Upper lobe of left lung (tissue), 6 donors: ENCODE measurements around the gene NT5C2. TPM values are rescaled to one million over a fixed set of nuclear protein-coding genes. Genes with fewer than 3 reads are reported as not detected.
A peak's percentile ranks its signal among the peaks of the same experiment; 100 is the strongest.

Experiments
- ATAC-seq, 2 donors: fragments of 200-7000 bp; cut with Tn5 transposase; one replicate each; pipeline ENCODE4 v1.9.1; 2022; ENCODE audit warnings: mild to moderate bottlenecking in 2 of 2, moderate library complexity in 2 of 2; ENCODE audit not compliant: low FRiP score in 2 of 2
- DNase-seq, 2 donors: peaks; one replicate each; pipeline ENCODE4 v3.0.0-alpha.2; 2019 to 2020
- H3K27ac ChIP-seq, 4 donors: fragments of 200-600 bp; sonication (generic); one replicate each; pipeline ENCODE4 v1.5.1; 2016 to 2019
- H3K27me3 ChIP-seq, 4 donors: fragments of 200-600 bp; sonication (generic); one replicate each; pipeline ENCODE4 v1.5.1; 2017 to 2019
- H3K36me3 ChIP-seq, 4 donors: fragments of 200-600 bp; sonication (generic); one replicate each; pipeline ENCODE4 v1.5.1; 2016 to 2019
- H3K4me1 ChIP-seq, 4 donors: fragments of 200-600 bp; sonication (generic); one replicate each; pipeline ENCODE4 v1.5.1; 2018 to 2019
- H3K4me3 ChIP-seq, 4 donors: fragments of 200-600 bp; sonication (generic); one replicate each; pipeline ENCODE4 v1.5.1; 2017 to 2019; ENCODE audit warnings: mild to moderate bottlenecking in 2 of 4, moderate library complexity in 1 of 4
- H3K9me3 ChIP-seq, 4 donors: fragments of 200-600 bp; sonication (generic); one replicate each; pipeline ENCODE4 v1.5.1; 2018 to 2019
- EP300 ChIP-seq, 4 donors: sonication (generic); formaldehyde crosslinking; IDR thresholded peaks; one replicate each; pipeline ENCODE4 v1.5.1; 2017; ENCODE audit warnings: antibody characterized with exemption in 4 of 4, control low read depth in 2 of 4
- POLR2A ChIP-seq, 4 donors: fragments of 450-650 bp; IDR thresholded peaks; one replicate each; pipeline ENCODE4 v1.5.1; 2016 to 2017; ENCODE audit warnings: antibody characterized with exemption in 4 of 4, mild to moderate bottlenecking in 2 of 4
- POLR2AphosphoS5 ChIP-seq, 2 donors: sonication (generic); formaldehyde crosslinking; IDR thresholded peaks; one replicate each; pipeline ENCODE4 v1.5.1; 2017; ENCODE audit warnings: antibody characterized with exemption in 2 of 2
- whole genome bisulfite sequencing, 2 donors: methylation state at CpG; one replicate each; pipeline ENCODE4 v1.1.5; 2017 to 2018; 5-methylcytosine and 5-hydroxymethylcytosine counted together
- total RNA-seq, 6 donors: library from RNA; depleted of rRNA in 4 of 6; stranded (reverse); fragments of >200 nt in 4 of 6; gene quantifications; one replicate each; pipeline versions ENCODE4 v1.1.0 to v1.2.1, GENCODE V29; 2016 to 2021
- TF ChIP-seq, protein P1 (sequence below), 6 experiments: fragments of 450-650 bp in 4 of 6; fragments of 200-600 bp in 2 of 6; sonication (generic) in 2 of 6; IDR thresholded peaks; one replicate each; pipeline ENCODE4 v1.5.1; 2016 to 2019; ENCODE audit warnings: antibody characterized with exemption in 6 of 6
- donor health status: DM: no; HTN: no; CAD: no; lungs with moderate emphysema.
- donor health status: DM: no; HTN: yes; CAD: no; lungs with severe emphysema.

Gene NT5C2
- total RNA-seq, 6 donors from 2014 or later, result 47.4 to 122 (median 85.1) TPM

- Histone ChIP-seq H3K27me3 (no peaks in the 10 kb centered on the region), H3K36me3 (peaks cover 0 to 7% (median 0%) of the 10 kb centered on the region in 4 donors), H3K27ac (no peak overlapping the region), H3K4me3 (no peak overlapping the region), H3K4me1 (peaks cover 0 to 4% (median 2%) of the 10 kb centered on the region in 4 donors), H3K9me3 (no peaks in the 10 kb centered on the region)
- no peak for DNase-seq
- no peak for ATAC-seq
- TF ChIP-seq, protein P1, sequence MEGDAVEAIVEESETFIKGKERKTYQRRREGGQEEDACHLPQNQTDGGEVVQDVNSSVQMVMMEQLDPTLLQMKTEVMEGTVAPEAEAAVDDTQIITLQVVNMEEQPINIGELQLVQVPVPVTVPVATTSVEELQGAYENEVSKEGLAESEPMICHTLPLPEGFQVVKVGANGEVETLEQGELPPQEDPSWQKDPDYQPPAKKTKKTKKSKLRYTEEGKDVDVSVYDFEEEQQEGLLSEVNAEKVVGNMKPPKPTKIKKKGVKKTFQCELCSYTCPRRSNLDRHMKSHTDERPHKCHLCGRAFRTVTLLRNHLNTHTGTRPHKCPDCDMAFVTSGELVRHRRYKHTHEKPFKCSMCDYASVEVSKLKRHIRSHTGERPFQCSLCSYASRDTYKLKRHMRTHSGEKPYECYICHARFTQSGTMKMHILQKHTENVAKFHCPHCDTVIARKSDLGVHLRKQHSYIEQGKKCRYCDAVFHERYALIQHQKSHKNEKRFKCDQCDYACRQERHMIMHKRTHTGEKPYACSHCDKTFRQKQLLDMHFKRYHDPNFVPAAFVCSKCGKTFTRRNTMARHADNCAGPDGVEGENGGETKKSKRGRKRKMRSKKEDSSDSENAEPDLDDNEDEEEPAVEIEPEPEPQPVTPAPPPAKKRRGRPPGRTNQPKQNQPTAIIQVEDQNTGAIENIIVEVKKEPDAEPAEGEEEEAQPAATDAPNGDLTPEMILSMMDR (IDR thresholded peaks at IDR 0.05), result no peak
- TF ChIP-seq POLR2A (IDR thresholded peaks at IDR 0.05) (no peak), EP300 (IDR thresholded peaks at IDR 0.05) (no peak)
- WGBS, 2 donors, result 96 to 98% methylated on average over 4 of the region's 4 CpGs
Measured at GRCh38 chr10:103064956-103065355, 128.1 kb downstream of the NT5C2 start.

- no peak for TF ChIP-seq POLR2A (IDR thresholded peaks at IDR 0.05)
- TF ChIP-seq, protein P1 (IDR thresholded peaks at IDR 0.05), result peak in 1 of 6 experiments; percentile 6
- no peaks in the 10 kb centered on the region for H3K27me3 ChIP-seq
- peak in 1 of 2 donors; percentile 18 for DNase-seq
- H3K36me3 ChIP-seq, result no peaks in the 10 kb centered on the region
- WGBS, 2 donors, result 80 to 87% methylated on average over 11 to 15 of the region's 15 CpGs
- no peaks in the 10 kb centered on the region for H3K9me3 ChIP-seq
- H3K4me1 ChIP-seq, result no peaks in the 10 kb centered on the region
- no peak overlapping the region for H3K27ac ChIP-seq
- ATAC-seq, result no peak
- H3K4me3 ChIP-seq, result no peak overlapping the region
Measured at GRCh38 chr10:103062854-103063590, 130.1 kb downstream of the NT5C2 start.

DNA sequence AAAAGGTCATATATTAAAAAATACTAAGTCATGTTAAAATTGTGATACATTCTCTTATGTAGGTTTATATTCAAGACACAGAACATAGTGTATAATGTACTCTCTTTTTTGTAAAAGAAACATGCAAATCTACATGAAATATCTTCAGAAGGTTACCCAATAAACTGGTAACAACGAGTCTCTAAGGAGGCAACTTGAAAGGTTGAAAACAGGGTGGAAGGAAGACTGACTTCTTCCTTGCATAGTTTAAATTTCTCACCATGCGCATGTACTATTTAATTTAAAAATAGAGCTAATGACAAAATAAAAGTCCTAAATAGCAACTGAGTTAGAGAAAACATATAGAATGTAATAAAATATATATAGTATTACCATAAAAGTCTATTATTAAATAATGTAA, 132.5 kb downstream of the NT5C2 start:
- no peak for TF ChIP-seq POLR2A (IDR thresholded peaks at IDR 0.05)
- TF ChIP-seq POLR2AphosphoS5 (IDR thresholded peaks at IDR 0.05), result no peak
- no peak for TF ChIP-seq EP300 (IDR thresholded peaks at IDR 0.05)
- TF ChIP-seq, protein P1 (IDR thresholded peaks at IDR 0.05), result no peak
- WGBS, 2 donors, result 76 to 79% methylated on average over 2 of the region's 2 CpGs
- H3K4me3 ChIP-seq, result no peak overlapping the region
- DNase-seq (no peak), ATAC-seq (no peak)
- peaks cover 0 to 5% (median 2%) of the 10 kb centered on the region in 4 donors for H3K36me3 ChIP-seq
- H3K4me1 ChIP-seq, result no peaks in the 10 kb centered on the region
- H3K9me3 ChIP-seq, result no peaks in the 10 kb centered on the region
- no peak overlapping the region for H3K27ac ChIP-seq
- H3K27me3 ChIP-seq, result no peaks in the 10 kb centered on the region

DNA sequence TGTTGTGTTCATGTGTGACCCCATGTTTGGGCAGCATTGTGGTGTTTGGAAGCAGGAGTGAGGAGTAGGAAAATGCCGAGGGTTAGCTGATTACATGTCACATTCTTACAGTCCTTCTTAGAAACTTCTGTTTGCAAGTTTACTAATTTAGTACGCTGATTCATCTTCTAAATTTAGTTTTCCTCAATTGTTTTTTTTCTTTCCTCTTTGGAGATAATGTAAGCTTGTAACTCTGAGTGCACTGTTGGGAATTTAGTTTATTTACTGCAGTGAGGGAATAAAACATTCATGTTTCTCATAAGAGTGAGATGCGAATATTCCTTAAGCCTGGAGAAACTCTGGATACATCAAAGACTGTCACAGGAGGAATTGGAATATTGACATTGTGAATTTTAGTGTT, 135.0 kb downstream of the NT5C2 start:
- 59 to 66% methylated on average over 3 of the region's 3 CpGs for WGBS, 2 donors
- H3K36me3 ChIP-seq, result peaks cover 0 to 5% (median 2%) of the 10 kb centered on the region in 4 donors
- H3K4me1 ChIP-seq, result peaks cover 0 to 14% (median 4%) of the 10 kb centered on the region in 4 donors
- H3K27me3 ChIP-seq, result no peaks in the 10 kb centered on the region
- H3K9me3 ChIP-seq, result no peaks in the 10 kb centered on the region
- TF ChIP-seq POLR2AphosphoS5 (IDR thresholded peaks at IDR 0.05), result no peak
- no peak for TF ChIP-seq EP300 (IDR thresholded peaks at IDR 0.05)
- TF ChIP-seq POLR2A (IDR thresholded peaks at IDR 0.05), result no peak
- TF ChIP-seq, protein P1 (IDR thresholded peaks at IDR 0.05), result no peak
- H3K4me3 ChIP-seq, result no peak overlapping the region
- no peak overlapping the region for H3K27ac ChIP-seq
- ATAC-seq (no peak), DNase-seq (no peak)

GRCh38 chr10:103055105-103055504, 138.0 kb downstream of the NT5C2 start:
- Histone ChIP-seq H3K27me3 (no peaks in the 10 kb centered on the region), H3K27ac (no peak overlapping the region), H3K36me3 (peaks cover 0 to 5% (median 2%) of the 10 kb centered on the region in 4 donors), H3K9me3 (no peaks in the 10 kb centered on the region), H3K4me1 (peaks cover 0 to 14% (median 4%) of the 10 kb centered on the region in 4 donors), H3K4me3 (no peak overlapping the region)
- no peak for ATAC-seq
- TF ChIP-seq POLR2AphosphoS5 (IDR thresholded peaks at IDR 0.05) (no peak), POLR2A (IDR thresholded peaks at IDR 0.05) (no peak), EP300 (IDR thresholded peaks at IDR 0.05) (no peak)
- TF ChIP-seq, protein P1 (IDR thresholded peaks at IDR 0.05), result no peak
- 62 to 73% methylated on average over 4 of the region's 4 CpGs for WGBS, 2 donors
- DNase-seq, result no peak
